ENCODE measurements around the gene BMPR1B. TPM values are rescaled to one million over a fixed set of nuclear protein-coding genes. Genes with fewer than 3 reads are reported as not detected.

Gene BMPR1B
- total and polyA plus RNA-seq, 9 donors = 4.9 to 35.7 (median 13.3) TPM

DNA sequence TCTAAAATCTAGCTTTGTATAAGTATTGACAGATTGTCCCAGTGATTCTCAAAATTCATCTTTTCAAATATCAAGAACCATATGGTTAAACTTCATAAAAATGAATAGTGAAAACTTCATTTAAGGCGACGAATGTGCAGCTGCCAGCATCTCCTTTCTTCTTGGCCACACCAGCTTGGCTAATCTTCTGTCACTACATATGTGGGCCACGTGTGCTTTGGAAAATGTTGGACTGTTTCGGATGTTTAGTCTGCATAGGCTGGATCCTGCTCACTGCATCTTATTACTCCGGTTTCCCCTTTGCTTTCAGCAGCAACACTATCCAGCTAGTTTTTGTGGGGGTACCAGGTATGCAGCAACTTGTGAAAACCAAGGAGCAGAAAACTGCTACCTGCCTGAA is 221.9 kb downstream of the BMPR1B start:
- DNase-seq = no peak
- Histone ChIP-seq H3K4me3 (no peak overlapping the region), H3K9me3 (no peaks in the 10 kb centered on the region), H3K36me3 (no peaks in the 10 kb centered on the region), H3K27me3 (no peaks in the 10 kb centered on the region), H3K27ac (no peak overlapping the region), H3K4me1 (ENCODE audit: insufficient read depth) (peaks cover 2% of the 10 kb centered on the region)
- intact Hi-C loops (cut with DNase I) = no loop called here
- TF ChIP-seq EP300 (IDR thresholded peaks at IDR 0.05) (no peak), POLR2A (IDR thresholded peaks at IDR 0.05) (no peak), CTCF (IDR thresholded peaks at IDR 0.05) (no peak)
- WGBS, 3 donors = 55 to 60% (median 58%) methylated on average over 5 of the region's 5 CpGs

- no peaks in the 10 kb centered on the region for H3K9me3 ChIP-seq
- H3K27me3 ChIP-seq = no peaks in the 10 kb centered on the region
- H3K4me1 ChIP-seq (ENCODE audit: insufficient read depth) = peaks cover 10% of the 10 kb centered on the region
- 13 to 21% (median 16%) methylated on average over 10 of the region's 10 CpGs for WGBS, 3 donors
- no peak overlapping the region for H3K4me3 ChIP-seq
- H3K27ac ChIP-seq = no peak overlapping the region
- DNase-seq = peak in 3 of 5 donors; percentile 21 to 29 (median 27)
- TF ChIP-seq POLR2A (IDR thresholded peaks at IDR 0.05) (no peak), CTCF (IDR thresholded peaks at IDR 0.05) (no peak), EP300 (IDR thresholded peaks at IDR 0.05) (no peak)
- H3K36me3 ChIP-seq = no peaks in the 10 kb centered on the region
- intact Hi-C loops (cut with DNase I) = no loop called here
These were observed 238.1 kb downstream of the BMPR1B start for GRCh38 chr4:94995684-94996394.

GRCh38 chr4:95000076-95000648 is 242.4 kb downstream of the BMPR1B start:
- no peak for TF ChIP-seq POLR2A (IDR thresholded peaks at IDR 0.05)
- no peak for TF ChIP-seq CTCF (IDR thresholded peaks at IDR 0.05)
- TF ChIP-seq EP300 (IDR thresholded peaks at IDR 0.05) = no peak
- 11 to 18% (median 13%) methylated on average over 4 of the region's 4 CpGs for WGBS, 3 donors
- DNase-seq = peak in 1 of 5 donors; percentile 20
- Histone ChIP-seq H3K36me3 (no peaks in the 10 kb centered on the region), H3K4me3 (no peak overlapping the region), H3K4me1 (ENCODE audit: insufficient read depth) (peaks cover 8% of the 10 kb centered on the region), H3K27me3 (no peaks in the 10 kb centered on the region), H3K9me3 (no peaks in the 10 kb centered on the region), H3K27ac (peak overlapping the region in 1 of 2 donors; percentile 27)
- intact Hi-C loops (cut with DNase I) = no loop called here

- no peak for TF ChIP-seq POLR2A (IDR thresholded peaks at IDR 0.05)
- TF ChIP-seq EP300 (IDR thresholded peaks at IDR 0.05) = no peak
- no peak for TF ChIP-seq CTCF (IDR thresholded peaks at IDR 0.05)
These were observed 247.2 kb downstream of the BMPR1B start for GRCh38 chr4:95004912-95005311.

More at GRCh38 chr4:95004912-95005311, 247.2 kb downstream of the BMPR1B start:
- H3K9me3 ChIP-seq = no peaks in the 10 kb centered on the region
- no peaks in the 10 kb centered on the region for H3K36me3 ChIP-seq
- no peak overlapping the region for H3K27ac ChIP-seq
- DNase-seq = no peak
- no peaks in the 10 kb centered on the region for H3K4me1 ChIP-seq (ENCODE audit: insufficient read depth)
- no peaks in the 10 kb centered on the region for H3K27me3 ChIP-seq
- no peak overlapping the region for H3K4me3 ChIP-seq
- intact Hi-C loops (cut with DNase I) = no loop called here

All from ovary (tissue), 9 donors.